ENCODE results near the gene GINS1. TPM values are rescaled to one million over a fixed set of nuclear protein-coding genes. Genes with fewer than 3 reads are reported as not detected.

GINS1 gene
- total RNA-seq, 6 experiments from 2014 or later, result 0.37 to 3.5 (median 0.76) TPM

- TF ChIP-seq CTCF (IDR thresholded peaks at IDR 0.05), result no peak
- no peak for TF ChIP-seq POLR2A (IDR thresholded peaks at IDR 0.05)
These were observed 42.4 kb upstream of the GINS1 start for GRCh38 chr20:25364879-25365699.

DNA sequence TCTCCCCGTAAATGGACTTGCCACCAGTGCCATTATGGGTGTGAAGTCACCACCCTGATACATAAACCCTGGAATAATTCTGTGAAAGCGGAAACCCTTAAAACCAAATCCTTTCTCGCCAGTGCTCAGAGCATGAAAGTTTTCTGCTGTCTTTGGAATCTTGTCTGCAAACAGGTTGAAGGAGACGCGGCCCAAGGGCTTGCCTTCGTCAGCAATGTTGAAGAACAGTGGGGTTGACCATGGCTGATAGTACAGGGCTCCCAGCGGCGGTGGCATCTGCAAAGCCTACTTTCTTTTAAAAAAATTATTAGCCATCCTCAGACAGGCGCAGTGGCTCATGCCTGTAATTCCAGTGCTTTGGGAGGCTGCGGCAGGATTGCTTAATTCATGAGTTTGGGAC, 38.9 kb upstream of the GINS1 start:
- Histone ChIP-seq H3K4me1 (no peaks in the 10 kb centered on the region), H3K27ac (no peak overlapping the region), H3K4me3 (no peak overlapping the region), H3K36me3 (no peaks in the 10 kb centered on the region), H3K9me3 (no peaks in the 10 kb centered on the region), H3K27me3 (no peaks in the 10 kb centered on the region)
- WGBS (ENCODE audit: insufficient coverage, low coverage, low lambda C conversion rate, missing lambda C conversion rate), result 97% methylated on average over 10 of the region's 10 CpGs
- intact Hi-C loops (cut with DNase I), result no loop called here
- ATAC-seq (no peak), DNase-seq (no peak)
- TF ChIP-seq CTCF (IDR thresholded peaks at IDR 0.05) (no peak), POLR2A (IDR thresholded peaks at IDR 0.05) (no peak)

More at GRCh38 chr20:25364879-25365699, 42.4 kb upstream of the GINS1 start:
- Histone ChIP-seq H3K36me3 (no peaks in the 10 kb centered on the region), H3K4me3 (no peak overlapping the region), H3K4me1 (no peaks in the 10 kb centered on the region), H3K9me3 (no peaks in the 10 kb centered on the region), H3K27me3 (no peaks in the 10 kb centered on the region), H3K27ac (no peak overlapping the region)
- ATAC-seq (peak in 1 of 4 donors; percentile 22), DNase-seq (no peak)
- intact Hi-C loops (cut with DNase I), result no loop called here
- 86% methylated on average over 1 of the region's 2 CpGs for whole genome bisulfite sequencing (ENCODE audit: insufficient coverage, low coverage, low lambda C conversion rate, missing lambda C conversion rate)

- Histone ChIP-seq H3K9me3 (no peaks in the 10 kb centered on the region), H3K36me3 (no peaks in the 10 kb centered on the region), H3K4me3 (no peak overlapping the region), H3K27me3 (no peaks in the 10 kb centered on the region), H3K27ac (no peak overlapping the region), H3K4me1 (no peaks in the 10 kb centered on the region)
- ATAC-seq, result no peak
- intact Hi-C loops (cut with DNase I), result no loop called here
- no peak for DNase-seq
- 97% methylated on average over 4 of the region's 5 CpGs for WGBS (ENCODE audit: insufficient coverage, low coverage, low lambda C conversion rate, missing lambda C conversion rate)
- TF ChIP-seq CTCF (IDR thresholded peaks at IDR 0.05) (no peak), POLR2A (IDR thresholded peaks at IDR 0.05) (no peak)
These were observed 38.5 kb upstream of the GINS1 start for GRCh38 chr20:25368976-25369375.

DNA sequence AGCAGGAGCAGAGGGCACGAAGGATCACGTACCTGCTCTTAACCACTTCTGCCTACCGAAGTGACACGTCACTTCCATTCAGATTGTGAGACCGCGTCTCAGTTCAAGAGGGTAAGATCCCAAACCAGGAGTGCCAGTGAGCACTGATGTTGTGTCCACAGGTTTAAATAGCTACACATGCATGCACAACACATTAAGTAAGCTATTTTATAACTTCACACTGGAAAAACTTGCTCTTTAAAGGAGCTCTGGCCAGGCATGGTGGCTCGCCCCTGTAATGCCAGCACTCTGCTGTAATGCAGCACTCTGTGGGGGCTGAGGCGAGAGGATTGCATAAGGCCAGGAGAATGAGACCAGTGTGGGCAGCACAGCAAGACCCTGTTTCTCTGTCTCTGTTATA, 37.9 kb upstream of the GINS1 start:
- Histone ChIP-seq H3K36me3 (no peaks in the 10 kb centered on the region), H3K27me3 (no peaks in the 10 kb centered on the region), H3K9me3 (no peaks in the 10 kb centered on the region), H3K27ac (no peak overlapping the region), H3K4me1 (no peaks in the 10 kb centered on the region), H3K4me3 (no peak overlapping the region)
- 88% methylated on average over 4 of the region's 8 CpGs for WGBS (ENCODE audit: insufficient coverage, low coverage, low lambda C conversion rate, missing lambda C conversion rate)
- TF ChIP-seq POLR2A (IDR thresholded peaks at IDR 0.05) (no peak), CTCF (IDR thresholded peaks at IDR 0.05) (no peak)
- no peak for DNase-seq
- ATAC-seq, result no peak
- intact Hi-C loops (cut with DNase I), result no loop called here
